IPS-15b (cell line): ENCODE results near the gene TET1.
"Not testable (repeated sequence)": the region's sequence is repeated elsewhere in the genome, so short reads cannot be mapped to it uniquely, and the experiment has no call there.

Experiments used
- H3K27me3 ChIP-seq: one replicate; pipeline ENCODE4 v1.6.1; 2013; ENCODE audit warnings: low read length; ENCODE audit not compliant: control insufficient read depth, insufficient read depth
- H3K36me3 ChIP-seq: one replicate; pipeline ENCODE4 v1.6.1; 2013; ENCODE audit warnings: low read length; ENCODE audit not compliant: control insufficient read depth, insufficient read depth
- H3K4me1 ChIP-seq: one replicate; pipeline ENCODE4 v1.6.1; 2013; ENCODE audit warnings: mild to moderate bottlenecking, low read length; ENCODE audit not compliant: control insufficient read depth, insufficient read depth
- H3K4me3 ChIP-seq: one replicate; pipeline ENCODE4 v1.5.1; 2013; ENCODE audit warnings: low read depth, low read length
- H3K9ac ChIP-seq: one replicate; pipeline ENCODE4 v1.6.1; 2013; ENCODE audit warnings: low read depth, mild to moderate bottlenecking, low read length
- H3K9me3 ChIP-seq: one replicate; pipeline ENCODE4 v1.6.1; 2013; ENCODE audit warnings: mild to moderate bottlenecking, low read length; ENCODE audit not compliant: control insufficient read depth, insufficient read depth

TET1 gene

GRCh38 chr10:68560186-68560942, at the start of gene TET1:
Gene TET1, plus strand, starts transcription at chr10:68560337. Its CDS starts 12,002 bp downstream, at chr10:68572339.
- peak within 1 kb of the TSS; percentile 63 for H3K9ac ChIP-seq
- H3K9me3 ChIP-seq: no peaks in the 10 kb centered on the region
- H3K36me3 ChIP-seq: no peaks in the 10 kb centered on the region
- peaks cover 4% of the 10 kb centered on the region for H3K27me3 ChIP-seq
- peaks cover 2% of the 10 kb centered on the region for H3K4me1 ChIP-seq
- H3K4me3 ChIP-seq: peak within 1 kb of the TSS; percentile 73

- not testable (repeated sequence) for H3K4me3 ChIP-seq, H3K4me1 ChIP-seq
Observed at GRCh38 chr10:68516216-68516615, 43.9 kb upstream of the TET1 start.

GRCh38 chr10:68516766-68517165, 43.4 kb upstream of the TET1 start:
- no peaks in the 10 kb centered on the region for H3K4me1 ChIP-seq
- no peaks in the 10 kb centered on the region for H3K27me3 ChIP-seq
- H3K9ac ChIP-seq: no peak overlapping the region
- H3K36me3 ChIP-seq: peaks cover 2% of the 10 kb centered on the region
- H3K4me3 ChIP-seq: no peak overlapping the region
- no peaks in the 10 kb centered on the region for H3K9me3 ChIP-seq

More at GRCh38 chr10:68516216-68516615, 43.9 kb upstream of the TET1 start:
- H3K36me3 ChIP-seq, H3K9me3 ChIP-seq, H3K27me3 ChIP-seq, H3K9ac ChIP-seq: not testable (repeated sequence)

- no peak overlapping the region for H3K4me3 ChIP-seq
- no peak overlapping the region for H3K9ac ChIP-seq
- H3K9me3 ChIP-seq: no peaks in the 10 kb centered on the region
- no peaks in the 10 kb centered on the region for H3K27me3 ChIP-seq
- no peaks in the 10 kb centered on the region for H3K4me1 ChIP-seq
- H3K36me3 ChIP-seq: no peaks in the 10 kb centered on the region
Observed at GRCh38 chr10:68517188-68517587, 42.9 kb upstream of the TET1 start.

GRCh38 chr10:68518609-68519008, 41.5 kb upstream of the TET1 start:
- not testable (repeated sequence) for H3K27me3 ChIP-seq, H3K36me3 ChIP-seq, H3K4me3 ChIP-seq, H3K9ac ChIP-seq, H3K4me1 ChIP-seq, H3K9me3 ChIP-seq

- not testable (repeated sequence) for H3K9ac ChIP-seq
Observed at GRCh38 chr10:68525490-68526038, 34.6 kb upstream of the TET1 start.

GRCh38 chr10:68526634-68527307, 33.4 kb upstream of the TET1 start:
- Histone ChIP-seq H3K4me1 (no peaks in the 10 kb centered on the region), H3K9me3 (no peaks in the 10 kb centered on the region), H3K36me3 (no peaks in the 10 kb centered on the region), H3K4me3 (peak overlapping the region; percentile 95), H3K27me3 (no peaks in the 10 kb centered on the region), H3K9ac (peak overlapping the region; percentile 65)

More at GRCh38 chr10:68525490-68526038, 34.6 kb upstream of the TET1 start:
- not testable (repeated sequence) for H3K4me1 ChIP-seq, H3K4me3 ChIP-seq, H3K36me3 ChIP-seq, H3K27me3 ChIP-seq, H3K9me3 ChIP-seq

- Histone ChIP-seq H3K9me3 (no peaks in the 10 kb centered on the region), H3K4me1 (no peaks in the 10 kb centered on the region), H3K27me3 (no peaks in the 10 kb centered on the region), H3K9ac (no peak overlapping the region), H3K4me3 (no peak overlapping the region), H3K36me3 (no peaks in the 10 kb centered on the region)
Observed at GRCh38 chr10:68536973-68537372, 23.2 kb upstream of the TET1 start.

- Histone ChIP-seq H3K9ac (no peak overlapping the region), H3K4me1 (no peaks in the 10 kb centered on the region), H3K36me3 (no peaks in the 10 kb centered on the region), H3K27me3 (no peaks in the 10 kb centered on the region), H3K4me3 (no peak overlapping the region), H3K9me3 (no peaks in the 10 kb centered on the region)
Observed at GRCh38 chr10:68537796-68538195, 22.3 kb upstream of the TET1 start.

- no peaks in the 10 kb centered on the region for H3K4me1 ChIP-seq
- H3K4me3 ChIP-seq: no peak overlapping the region
- no peaks in the 10 kb centered on the region for H3K9me3 ChIP-seq
- no peak overlapping the region for H3K9ac ChIP-seq
- no peaks in the 10 kb centered on the region for H3K27me3 ChIP-seq
- H3K36me3 ChIP-seq: no peaks in the 10 kb centered on the region
Observed at GRCh38 chr10:68543004-68543918, 16.9 kb upstream of the TET1 start.

GRCh38 chr10:68550747-68551411, 9.3 kb upstream of the TET1 start:
- no peaks in the 10 kb centered on the region for H3K36me3 ChIP-seq
- H3K4me3 ChIP-seq: no peak overlapping the region

More at GRCh38 chr10:68550747-68551411, 9.3 kb upstream of the TET1 start:
- Histone ChIP-seq H3K9me3 (no peaks in the 10 kb centered on the region), H3K4me1 (peaks cover 2% of the 10 kb centered on the region), H3K27me3 (no peaks in the 10 kb centered on the region), H3K9ac (no peak overlapping the region)
